DOHH2 (cell line): ENCODE results near the gene SYNGAP1.

Experiments used
- CTCF ChIP-seq: fragments of 200-600 bp; sonication (generic); IDR thresholded peaks from one replicate; pipeline ENCODE4 v1.5.1; 2014; ENCODE audit warnings: antibody characterized with exemption, mild to moderate bottlenecking, low read depth, low read length; ENCODE audit not compliant: poor library complexity, severe bottlenecking
- EZH2phosphoT487 ChIP-seq: fragments of 200-600 bp; sonication (generic); IDR thresholded peaks from 2 replicates; pipeline ENCODE4 v1.6.1; 2017; ENCODE audit warnings: borderline replicate concordance, mild to moderate bottlenecking, antibody characterized with exemption, low read length, moderate library complexity, mixed read lengths

GRCh38 chr6:33430991-33431879, 11.4 kb downstream of the SYNGAP1 start:
- TF ChIP-seq CTCF (no peak), EZH2phosphoT487 (no peak)
